ENCODE measurements around the gene JPH3.

JPH3 gene

GRCh38 chr16:87662254-87663204, 60.2 kb downstream of the JPH3 start:
- no peak for TF ChIP-seq CTCF (IDR thresholded peaks at IDR 0.05)
- DNase-seq (ENCODE audit: low spot score) = no peak
- Histone ChIP-seq H3K4me3 (no peak overlapping the region), H3K27ac (no peak overlapping the region)

GRCh38 chr16:87664792-87665191, 62.5 kb downstream of the JPH3 start:
- TF ChIP-seq CTCF (IDR thresholded peaks at IDR 0.05) = no peak
- no peak for DNase-seq (ENCODE audit: low spot score)
- no peak overlapping the region for H3K27ac ChIP-seq
- H3K4me3 ChIP-seq = no peak overlapping the region

DNA sequence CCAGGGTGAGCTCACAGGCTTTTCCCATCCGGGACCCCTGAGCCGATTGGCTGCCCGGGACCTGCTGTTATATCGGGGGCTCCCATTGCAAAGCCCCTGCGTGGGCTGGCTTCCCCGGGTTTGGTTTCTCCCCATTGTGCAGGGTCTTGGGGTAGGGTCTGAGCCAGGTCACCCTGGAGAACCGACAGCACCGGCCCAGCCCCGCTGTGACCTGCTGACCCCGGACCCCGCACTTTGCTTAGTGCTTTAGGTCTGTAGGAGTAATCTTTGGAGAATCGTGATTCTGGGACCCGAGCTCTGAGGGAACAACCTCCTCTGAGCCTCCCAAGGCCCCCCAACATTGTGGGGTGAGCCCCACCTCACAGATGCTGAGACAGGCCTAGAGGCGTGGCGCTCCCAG, 62.9 kb downstream of the JPH3 start:
- no peak for DNase-seq (ENCODE audit: low spot score)
- H3K27ac ChIP-seq = no peak overlapping the region
- no peak for TF ChIP-seq CTCF (IDR thresholded peaks at IDR 0.05)
- no peak overlapping the region for H3K4me3 ChIP-seq

DNA sequence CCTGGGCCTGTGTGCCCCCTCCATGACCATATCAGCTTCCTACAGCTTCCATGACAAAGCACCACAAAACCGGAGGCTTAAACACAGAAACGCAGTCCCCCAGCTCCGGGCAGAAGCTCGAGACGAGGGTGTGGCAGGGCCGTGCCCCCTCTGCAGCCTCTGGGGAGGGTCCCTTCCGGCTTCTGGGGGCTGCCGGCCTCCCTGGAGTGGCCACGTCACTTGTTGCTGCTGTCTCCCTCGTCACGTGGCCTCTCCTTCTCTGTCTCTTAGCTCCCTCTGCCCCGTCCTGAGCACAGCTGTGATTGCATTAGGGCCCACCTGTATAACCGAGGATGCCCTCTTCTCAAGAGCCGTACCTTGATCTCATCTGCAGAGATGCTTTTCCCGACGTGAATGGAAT, 64.6 kb downstream of the JPH3 start:
- no peak overlapping the region for H3K4me3 ChIP-seq
- no peak for TF ChIP-seq CTCF (IDR thresholded peaks at IDR 0.05)
- no peak for DNase-seq (ENCODE audit: low spot score)
- H3K27ac ChIP-seq = no peak overlapping the region

DNA sequence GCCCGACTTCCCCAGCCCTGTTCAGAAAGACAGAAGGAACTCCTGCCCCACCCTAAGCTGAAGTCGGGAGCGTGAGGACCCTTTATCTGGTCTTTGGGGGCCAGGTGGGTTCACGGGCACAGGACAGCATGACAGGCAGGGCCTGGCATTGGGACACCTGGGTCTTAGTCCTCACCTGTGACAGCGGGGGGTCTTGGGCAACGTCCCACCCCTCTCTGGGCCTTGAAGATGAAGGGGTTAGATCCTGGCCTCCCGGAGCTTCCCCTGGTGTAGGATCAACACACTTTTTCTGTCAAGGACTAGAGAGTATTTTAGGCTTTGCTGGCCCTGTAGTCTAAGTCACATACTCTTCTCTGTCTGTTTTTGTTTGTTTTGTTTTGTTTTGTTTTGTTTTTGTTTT, 65.1 kb downstream of the JPH3 start:
- no peak for DNase-seq (ENCODE audit: low spot score)
- Histone ChIP-seq H3K4me3 (no peak overlapping the region), H3K27ac (no peak overlapping the region)
- TF ChIP-seq CTCF (IDR thresholded peaks at IDR 0.05) = no peak

- Histone ChIP-seq H3K4me3 (no peak overlapping the region), H3K27ac (no peak overlapping the region)
- no peak for DNase-seq (ENCODE audit: low spot score)
- TF ChIP-seq CTCF (IDR thresholded peaks at IDR 0.05) = no peak
These were observed 65.6 kb downstream of the JPH3 start for GRCh38 chr16:87667946-87668345.

GRCh38 chr16:87669672-87670071, 67.4 kb downstream of the JPH3 start:
- no peak for TF ChIP-seq CTCF (IDR thresholded peaks at IDR 0.05)
- Histone ChIP-seq H3K27ac (no peak overlapping the region), H3K4me3 (no peak overlapping the region)
- no peak for DNase-seq (ENCODE audit: low spot score)

Data from coronary artery (tissue), 2 donors.